Measurements from ENCODE around the gene LONRF3. TPM values are rescaled to one million over a fixed set of nuclear protein-coding genes. Genes with fewer than 3 reads are reported as not detected.
"Not testable (repeated sequence)": the region's sequence is repeated elsewhere in the genome, so short reads cannot be mapped to it uniquely, and the experiment has no call there.

The LONRF3 gene
- polyA plus RNA-seq, 3 donors = 2.3 to 6.8 (median 3.0) TPM

GRCh38 chrX:118977424-118977823, 3.0 kb downstream of the LONRF3 start:
- 81 to 97% (median 91%) methylated on average over 3 of the region's 3 CpGs for WGBS, 3 donors
- no peak overlapping the region for H3K27ac ChIP-seq (ENCODE audit: low read depth, low read length)

DNA sequence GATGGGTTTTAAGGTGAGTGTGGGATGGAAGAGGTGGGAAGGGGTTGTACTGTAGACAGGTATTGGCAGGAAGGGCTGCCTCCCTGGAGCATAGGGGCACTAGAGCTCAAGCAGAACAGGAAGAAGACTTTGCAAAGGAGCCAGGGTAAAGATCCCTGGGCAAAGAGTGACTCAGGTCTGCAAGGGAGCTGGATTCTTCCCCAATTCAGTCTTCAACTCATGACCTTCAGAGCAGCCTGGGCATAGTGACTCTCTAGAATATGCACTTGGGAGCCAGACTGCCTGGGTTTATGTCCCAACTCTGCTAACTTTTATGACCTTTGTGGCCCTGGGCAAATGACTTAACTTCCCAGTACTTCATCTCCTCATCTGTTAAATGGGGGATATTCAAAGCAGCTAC, 4.0 kb downstream of the LONRF3 start:
- no peak overlapping the region for H3K27ac ChIP-seq (ENCODE audit: low read depth, low read length)

GRCh38 chrX:118980761-118981160, 6.3 kb downstream of the LONRF3 start:
- 68 to 100% (median 72%) methylated on average over 1 of the region's 1 CpG for WGBS, 3 donors
- no peak overlapping the region for H3K27ac ChIP-seq (ENCODE audit: low read depth, low read length)

DNA sequence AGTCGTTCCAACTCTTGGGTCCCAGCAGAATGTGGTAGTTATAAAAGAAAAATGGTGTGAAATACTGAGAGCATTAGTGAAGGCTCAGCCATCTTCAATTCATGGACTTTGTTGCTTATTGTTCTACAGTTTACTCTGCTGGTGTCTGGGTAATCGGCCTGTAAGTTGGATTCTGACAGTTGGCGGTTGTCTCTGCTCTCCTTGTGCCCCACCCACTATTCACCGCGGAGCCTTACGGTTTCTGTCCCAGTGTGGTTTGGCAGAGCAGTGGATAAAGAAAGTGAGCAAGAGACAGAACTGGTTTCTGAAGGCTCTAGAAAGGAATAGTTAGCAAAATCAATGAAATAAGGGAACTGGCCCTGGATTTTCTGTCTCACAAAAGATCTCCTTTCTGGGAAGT, 9.1 kb downstream of the LONRF3 start:
- WGBS, 3 donors = 62 to 81% (median 78%) methylated on average over 6 of the region's 6 CpGs
- H3K27ac ChIP-seq (ENCODE audit: low read depth, low read length) = no peak overlapping the region

GRCh38 chrX:118988911-118989310, 14.5 kb downstream of the LONRF3 start:
- H3K27ac ChIP-seq (ENCODE audit: low read depth, low read length) = no peak overlapping the region
- 65 to 95% (median 73%) methylated on average over 7 of the region's 7 CpGs for WGBS, 3 donors

- WGBS, 3 donors = 48 to 95% (median 62%) methylated on average over 1 of the region's 1 CpG
- H3K27ac ChIP-seq (ENCODE audit: low read depth, low read length) = no peak overlapping the region
Measured at GRCh38 chrX:118989886-118990285, 15.5 kb downstream of the LONRF3 start.

DNA sequence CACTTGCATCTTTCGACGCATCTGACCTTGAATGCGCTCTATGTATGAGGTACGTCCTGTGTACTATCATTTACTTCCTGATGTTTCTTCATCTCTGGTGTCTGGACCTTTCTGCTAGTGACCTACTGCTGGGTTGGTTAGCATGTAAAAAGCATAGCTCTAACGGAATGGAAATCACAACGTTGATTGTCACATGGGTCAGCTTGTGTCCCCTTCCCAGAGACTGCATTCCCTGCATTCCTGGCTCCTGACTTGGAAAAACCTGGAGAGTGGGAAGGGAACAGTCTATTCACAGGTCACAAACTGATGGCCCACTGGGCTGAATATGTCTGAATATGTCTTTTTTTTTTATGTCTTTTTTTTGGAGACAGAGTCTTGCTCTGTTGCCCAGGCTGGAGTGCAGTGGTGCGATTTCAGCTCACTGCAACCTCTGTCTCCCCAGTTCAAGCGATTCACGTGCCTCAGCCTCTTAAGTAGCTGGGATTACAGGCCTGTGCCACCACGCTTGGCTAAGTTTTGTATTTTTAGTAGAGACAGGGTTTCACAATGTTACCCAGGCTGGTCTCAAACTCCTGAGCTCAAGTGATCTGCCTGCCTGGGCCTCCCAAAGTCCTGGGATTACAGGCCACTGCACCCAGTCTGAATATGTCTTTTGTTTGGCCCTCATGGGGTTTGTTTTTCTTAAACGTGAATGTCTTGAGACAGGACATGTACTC, 16.3 kb downstream of the LONRF3 start:
- H3K27ac ChIP-seq (ENCODE audit: low read depth, low read length) = no peak overlapping the region
- WGBS, 3 donors = 70 to 86% (median 81%) methylated on average over 11 of the region's 11 CpGs

DNA sequence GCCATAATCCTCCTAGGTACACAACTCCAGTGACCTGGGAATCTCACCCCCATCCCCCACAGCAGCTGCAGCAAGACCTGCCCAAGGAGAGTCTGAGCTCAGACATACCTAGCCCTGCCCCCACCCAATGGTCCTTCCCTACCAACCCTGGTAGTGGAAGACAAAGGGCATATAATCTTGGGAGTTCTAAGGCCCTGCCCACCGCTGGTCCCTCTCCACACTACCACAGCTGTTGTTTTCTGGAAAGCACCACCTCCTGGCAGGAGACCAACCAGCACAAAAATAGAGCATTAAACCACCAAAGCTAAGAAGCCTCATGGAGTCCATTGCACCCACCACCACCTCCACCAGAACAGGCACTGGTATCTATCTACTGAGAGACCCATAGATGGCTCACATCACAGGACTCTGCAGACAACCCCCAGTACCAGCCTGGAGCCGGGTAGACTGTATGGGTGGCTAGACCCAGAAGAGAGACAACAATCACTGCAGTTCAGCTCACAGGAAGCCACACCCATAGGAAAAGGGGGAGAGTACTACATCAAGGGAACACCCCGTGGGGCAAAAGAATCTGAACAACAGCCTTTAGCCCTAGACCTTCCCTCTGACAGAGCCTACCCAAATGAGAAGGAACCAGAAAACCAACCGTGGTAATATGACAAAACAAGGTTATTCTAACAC, 18.2 kb downstream of the LONRF3 start:
- 76 to 88% (median 86%) methylated on average over 2 to 4 of the region's 4 CpGs for WGBS, 3 donors
- H3K27ac ChIP-seq (ENCODE audit: low read depth, low read length) = not testable (repeated sequence)

- 35 to 59% (median 43%) methylated on average over 3 of the region's 3 CpGs for WGBS, 3 donors
Measured at GRCh38 chrX:119003462-119003861, 29.0 kb downstream of the LONRF3 start.

DNA sequence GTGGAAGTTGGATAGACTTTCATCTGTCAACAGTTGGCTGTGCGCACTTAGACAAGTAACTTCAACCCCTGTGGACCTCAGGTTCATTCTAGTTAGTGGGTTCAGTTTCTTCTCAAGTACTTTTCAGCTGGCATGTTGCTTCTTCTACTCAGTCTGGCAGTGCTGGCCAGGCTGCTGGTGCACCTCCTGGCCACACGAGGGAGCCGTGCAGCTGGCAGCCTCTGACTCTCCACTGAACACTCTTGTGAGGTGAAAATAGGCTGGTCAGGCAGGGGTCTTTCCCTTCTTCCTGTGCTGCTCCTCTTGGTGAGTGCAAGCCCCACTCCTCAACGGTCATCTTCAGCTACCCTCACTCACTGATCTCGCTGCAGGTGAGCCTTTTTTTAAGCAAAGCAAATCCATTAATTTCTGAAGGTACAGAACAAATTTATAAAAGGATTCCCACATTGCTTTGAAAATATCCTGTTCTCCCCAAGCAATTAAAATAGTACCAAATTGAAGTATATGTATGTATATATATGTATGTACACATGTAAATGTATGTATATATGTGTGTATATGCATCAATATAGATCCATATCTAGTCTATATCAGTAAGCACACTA, 30.6 kb downstream of the LONRF3 start:
- no peak overlapping the region for H3K27ac ChIP-seq (ENCODE audit: low read depth, low read length)
- WGBS, 3 donors = 16 to 30% (median 20%) methylated on average over 5 of the region's 5 CpGs

More at GRCh38 chrX:119003462-119003861, 29.0 kb downstream of the LONRF3 start:
- H3K27ac ChIP-seq (ENCODE audit: low read depth, low read length) = no peak overlapping the region

DNA sequence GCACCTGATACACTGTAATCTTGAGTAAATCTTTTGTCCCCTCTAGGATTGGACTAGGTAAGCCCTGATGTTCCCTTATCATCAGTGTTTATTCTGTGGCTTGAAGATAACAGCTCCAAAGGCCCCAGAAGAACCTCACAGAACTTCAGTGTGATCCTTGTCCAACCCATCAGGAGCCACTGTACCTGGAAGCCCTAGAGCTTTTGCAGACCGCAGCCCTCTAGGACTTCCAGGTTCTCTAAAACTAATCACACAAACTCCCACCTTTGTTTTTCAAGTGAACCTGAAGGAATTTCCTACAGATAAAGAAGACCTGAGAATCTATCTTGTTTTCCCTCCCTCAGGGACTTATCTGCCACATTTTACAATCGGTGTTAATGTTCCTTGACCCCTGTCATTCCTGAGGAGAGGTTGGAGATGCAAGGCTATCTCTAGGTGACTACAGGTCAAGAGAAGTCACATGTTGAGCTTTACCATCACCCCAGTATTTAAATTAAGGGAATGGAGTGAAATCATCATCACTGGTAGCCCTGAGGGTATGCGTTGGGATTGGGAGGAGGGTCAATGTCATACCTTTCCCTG, 32.9 kb downstream of the LONRF3 start:
- WGBS, 3 donors = 86 to 99% (median 97%) methylated on average over 3 of the region's 3 CpGs

DNA sequence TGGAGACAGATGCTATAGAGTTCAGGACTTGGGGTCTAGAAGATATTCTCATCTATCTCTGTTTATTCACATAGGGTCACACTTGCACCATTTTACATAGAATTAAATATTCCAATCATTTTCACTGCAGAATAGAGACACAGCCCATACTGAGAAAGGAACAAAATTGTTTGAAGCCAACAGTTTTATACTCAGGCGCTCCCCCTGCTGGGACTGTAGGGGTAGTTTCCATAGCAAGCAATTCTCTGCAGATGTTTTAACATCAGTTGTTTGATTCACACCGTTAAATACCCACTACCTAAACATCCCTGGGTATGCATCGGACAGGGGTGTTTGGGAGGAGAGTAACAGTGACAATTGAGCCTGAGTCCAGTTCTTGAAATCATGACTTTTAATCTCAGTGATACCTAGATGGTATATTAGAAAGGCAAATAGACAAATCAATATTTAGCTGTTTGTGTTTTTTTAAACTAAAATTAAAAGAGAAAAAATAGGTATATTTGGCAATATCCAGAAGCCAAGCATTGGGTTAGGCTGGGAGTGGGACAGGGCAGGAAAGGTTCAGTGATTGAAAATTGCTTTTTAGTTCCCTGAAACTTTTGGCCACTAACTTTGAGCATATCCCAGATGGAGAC, 33.8 kb downstream of the LONRF3 start:
- no peak overlapping the region for H3K27ac ChIP-seq (ENCODE audit: low read depth, low read length)
- WGBS, 3 donors = 12 to 26% (median 17%) methylated on average over 3 of the region's 3 CpGs

More for the DNA sequence above, 32.9 kb downstream of the LONRF3 start:
- no peak overlapping the region for H3K27ac ChIP-seq (ENCODE audit: low read depth, low read length)

- H3K27ac ChIP-seq (ENCODE audit: low read depth, low read length) = no peak overlapping the region
- WGBS, 3 donors = 73 to 98% (median 92%) methylated on average over 4 of the region's 4 CpGs
Measured at GRCh38 chrX:119009071-119009470, 34.7 kb downstream of the LONRF3 start.

GRCh38 chrX:119010491-119010890, 36.1 kb downstream of the LONRF3 start:
- 84 to 95% (median 94%) methylated on average over 5 of the region's 5 CpGs for WGBS, 3 donors
- no peak overlapping the region for H3K27ac ChIP-seq (ENCODE audit: low read depth, low read length)

DNA sequence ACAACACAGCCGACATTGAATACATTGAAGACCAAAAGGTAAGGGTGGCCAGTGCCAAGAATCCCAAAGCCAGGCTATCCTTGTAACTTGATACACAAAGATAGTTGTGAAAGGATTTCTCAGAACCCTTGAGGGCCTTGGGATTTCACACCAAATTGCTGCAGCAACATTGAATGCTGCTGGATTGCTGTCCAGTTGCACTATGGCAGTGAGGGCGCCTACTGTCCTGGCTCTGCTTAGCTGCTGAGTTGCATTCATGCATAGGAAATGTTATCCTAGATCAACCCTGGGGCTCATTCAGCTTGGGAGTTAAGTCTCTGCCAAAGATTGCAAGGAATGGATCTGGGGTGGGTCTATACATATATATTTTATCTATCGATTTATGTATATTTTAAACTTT, 38.7 kb downstream of the LONRF3 start:
- 86 to 98% (median 95%) methylated on average over 3 of the region's 3 CpGs for WGBS, 3 donors
- no peak overlapping the region for H3K27ac ChIP-seq (ENCODE audit: low read depth, low read length)

- no peak overlapping the region for H3K27ac ChIP-seq (ENCODE audit: low read depth, low read length)
- 37 to 71% (median 54%) methylated on average over 7 of the region's 7 CpGs for WGBS, 3 donors
Measured at GRCh38 chrX:119015407-119016237, 41.2 kb downstream of the LONRF3 start.

- 50 to 60% methylated on average over 1 of the region's 1 CpG; no CpG with 5 or more reads in 1 of the 3 donors for WGBS, 3 donors
- H3K27ac ChIP-seq (ENCODE audit: low read depth, low read length) = no peak overlapping the region
Measured at GRCh38 chrX:119017077-119017476, 42.7 kb downstream of the LONRF3 start.

DNA sequence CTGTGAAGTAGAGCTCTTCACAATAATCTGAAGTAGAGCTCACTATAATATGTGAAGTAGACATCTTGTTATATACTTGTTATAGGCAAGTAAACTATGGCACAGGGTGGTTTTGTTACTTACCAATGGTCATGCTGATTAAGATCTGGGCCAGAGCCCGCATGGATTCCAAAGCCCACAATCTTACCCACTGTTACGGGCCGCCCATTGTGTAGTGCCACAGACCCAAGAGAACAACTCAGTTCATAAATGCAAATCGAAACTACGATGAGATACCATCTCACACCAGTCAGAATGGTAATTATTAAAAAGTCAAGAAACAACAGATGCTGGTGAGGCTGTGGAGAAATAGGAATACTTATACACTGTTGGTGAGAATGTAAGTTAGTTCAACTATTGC, 51.5 kb downstream of the LONRF3 start:
- H3K27ac ChIP-seq (ENCODE audit: low read depth, low read length) = no peak overlapping the region
- 96 to 98% (median 96%) methylated on average over 5 of the region's 5 CpGs for WGBS, 3 donors
